GM13977 (cell line): Measurements from ENCODE around the gene PELI2.

Experiments used
- DNase-seq: peaks from one replicate; pipeline ENCODE4 v3.0.0; 2012; ENCODE audit warnings: low spot score
- CTCF ChIP-seq: IDR thresholded peaks from 2 replicates; pipeline ENCODE4 v1.5.1; 2012; ENCODE audit warnings: mild to moderate bottlenecking, control low read depth; ENCODE audit not compliant: insufficient read depth; ENCODE audit errors: extremely low read depth, missing control alignments
- in situ Hi-C: fragments of 300-500 bp; cut with MboI; formaldehyde crosslinking; loops from one replicate; pipeline ENCODE4 v1.12.0; 2022; ENCODE audit warnings: low sequenced_read_pairs, low pct_unique_long_range_greater_than_20kb, mixed read lengths, inconsistent platforms; ENCODE audit not compliant: unreplicated experiment

The PELI2 gene

DNA sequence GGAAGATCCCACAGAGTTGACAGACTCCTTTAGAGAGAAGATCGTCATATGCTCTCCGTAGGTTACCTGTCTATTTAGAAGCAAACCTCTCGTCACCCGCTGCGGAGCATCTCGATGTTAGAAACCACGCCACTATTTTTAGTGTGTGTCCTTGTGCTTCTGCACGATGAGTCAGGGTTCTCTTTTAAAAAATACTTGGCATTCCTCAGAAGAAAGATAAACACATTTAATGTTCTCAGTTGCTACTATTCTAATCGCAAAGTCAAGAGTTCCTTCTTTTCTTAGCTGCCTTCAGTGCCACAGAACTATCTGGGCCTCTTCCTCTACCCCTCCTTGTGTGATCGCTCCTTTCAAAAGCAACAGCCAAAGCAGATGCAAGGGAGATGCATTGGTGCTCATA, 192.4 kb downstream of the PELI2 start:
- DNase-seq, result no peak
- in situ Hi-C loops, result no loop called here
- no peak for TF ChIP-seq CTCF

DNA sequence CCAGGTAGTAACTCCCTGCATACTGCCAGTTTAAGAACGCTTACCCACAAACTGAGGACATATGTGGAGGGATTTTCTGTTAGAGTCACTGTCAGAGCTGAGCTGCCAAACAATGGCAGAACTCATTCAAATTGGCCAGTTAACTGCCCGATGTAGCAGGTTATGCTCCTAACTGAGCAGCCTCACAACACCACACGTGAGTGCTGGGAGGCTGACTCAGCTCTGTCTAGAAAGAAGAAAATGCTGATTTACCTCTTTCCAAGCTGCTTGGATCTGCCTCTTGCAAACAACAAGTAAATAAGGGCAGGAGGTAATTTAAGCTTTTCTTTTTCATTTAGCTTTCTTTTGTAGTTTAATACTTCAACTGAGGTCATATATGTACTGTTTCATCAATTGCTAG, 195.6 kb downstream of the PELI2 start:
- no peak for TF ChIP-seq CTCF
- DNase-seq, result no peak

DNA sequence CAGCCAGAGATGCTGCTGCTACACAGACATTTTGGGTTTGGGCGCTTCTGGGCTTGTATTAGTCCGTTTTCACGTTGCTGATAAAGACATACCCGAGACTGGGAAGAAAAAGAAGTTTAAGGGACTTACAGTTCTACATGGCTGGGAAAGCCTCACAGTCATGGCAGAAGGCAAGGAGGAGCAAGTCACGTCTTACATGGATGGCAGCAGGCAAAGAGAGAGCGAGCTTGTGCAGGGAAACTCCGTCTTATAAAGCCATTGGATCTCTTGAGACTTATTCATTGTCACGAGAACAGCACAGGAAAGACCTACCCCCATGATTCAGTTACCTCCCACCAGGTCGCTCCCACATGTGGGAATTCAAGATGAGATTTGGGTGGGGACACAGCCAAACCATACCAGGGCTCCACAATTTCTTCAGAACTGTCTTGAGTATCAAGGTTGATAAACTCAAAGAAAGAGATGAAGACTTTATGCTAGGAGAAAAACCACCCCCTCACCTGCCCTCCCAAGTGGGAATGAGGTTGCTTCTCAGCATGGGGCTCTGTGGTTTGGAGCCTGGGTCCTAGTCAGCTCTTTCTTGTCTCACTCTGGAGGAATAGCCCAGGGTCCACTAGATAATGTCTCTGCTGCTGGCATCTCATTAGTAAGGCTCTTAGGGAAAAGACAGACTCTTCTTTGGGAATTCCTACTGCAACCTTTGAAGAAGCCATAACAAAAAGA, 200.3 kb downstream of the PELI2 start:
- in situ Hi-C loops, result no loop called here
- no peak for TF ChIP-seq CTCF
- no peak for DNase-seq

More for the DNA sequence above, 195.6 kb downstream of the PELI2 start:
- in situ Hi-C loops, result no loop called here

- in situ Hi-C loops, result no loop called here
- no peak for DNase-seq
- no peak for TF ChIP-seq CTCF
Observed at GRCh38 chr14:56321861-56322260, 203.7 kb downstream of the PELI2 start.

GRCh38 chr14:56322531-56322930, 204.3 kb downstream of the PELI2 start:
- no peak for DNase-seq
- in situ Hi-C loops, result no loop called here
- no peak for TF ChIP-seq CTCF

GRCh38 chr14:56324454-56324853, 206.2 kb downstream of the PELI2 start:
- TF ChIP-seq CTCF, result no peak
- no peak for DNase-seq
- in situ Hi-C loops, result no loop called here
